Stimulated activated CD8-positive, alpha-beta memory T cell treated with anti-CD3 and anti-CD28 coated beads, Interleukin-15, amount 100 ng/mL, for 4 hours (primary cell): ENCODE results near the gene SDC1.
"Not testable (repeated sequence)": the region's sequence is repeated elsewhere in the genome, so short reads cannot be mapped to it uniquely, and the experiment has no call there.

Experiments used
- DNase-seq, 2 donors: peaks; one replicate each; pipeline ENCODE4 v3.0.0-alpha.2; 2020; ENCODE audit warnings: low read depth in 2 of 2

The SDC1 gene

DNA sequence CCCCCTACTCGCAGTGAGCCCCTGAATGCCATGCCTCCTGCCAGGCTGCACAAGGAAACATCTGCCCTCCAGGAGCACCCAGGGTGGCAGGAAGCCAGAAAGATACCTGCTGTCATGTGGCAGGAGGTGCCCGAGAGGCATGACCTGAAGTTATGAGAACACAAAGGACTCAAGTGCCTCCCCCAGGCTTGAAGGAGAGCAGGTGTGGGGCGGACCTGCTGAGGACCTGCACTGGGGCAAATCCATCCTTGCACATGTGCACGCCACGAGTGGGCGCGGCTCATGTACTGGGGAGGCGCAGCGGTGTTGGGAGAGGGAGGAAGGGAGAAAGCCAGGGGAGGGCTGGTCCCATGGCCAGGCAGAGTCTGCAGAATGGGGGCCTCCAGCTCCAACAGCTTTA is 26.9 kb downstream of the SDC1 start:
- DNase-seq = no peak

DNA sequence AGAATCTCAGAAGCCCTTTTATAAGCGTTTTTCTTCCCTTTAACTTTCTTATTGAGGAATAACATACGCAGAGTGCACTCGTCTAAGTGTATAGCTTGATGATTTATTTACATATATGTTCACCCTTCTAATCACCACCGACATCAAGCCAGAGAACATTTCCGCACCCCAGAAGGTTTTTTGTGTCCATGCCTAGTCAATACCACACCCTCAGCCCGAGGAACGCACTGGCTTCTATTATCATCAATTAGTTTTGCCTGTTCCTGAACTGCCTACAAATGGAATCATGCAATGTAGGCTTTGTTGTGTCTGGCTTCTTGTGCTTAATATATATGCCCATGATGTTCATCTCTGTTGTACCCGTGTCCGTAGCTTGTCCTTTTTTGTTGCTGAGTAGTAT is 27.7 kb downstream of the SDC1 start:
- no peak for DNase-seq

DNA sequence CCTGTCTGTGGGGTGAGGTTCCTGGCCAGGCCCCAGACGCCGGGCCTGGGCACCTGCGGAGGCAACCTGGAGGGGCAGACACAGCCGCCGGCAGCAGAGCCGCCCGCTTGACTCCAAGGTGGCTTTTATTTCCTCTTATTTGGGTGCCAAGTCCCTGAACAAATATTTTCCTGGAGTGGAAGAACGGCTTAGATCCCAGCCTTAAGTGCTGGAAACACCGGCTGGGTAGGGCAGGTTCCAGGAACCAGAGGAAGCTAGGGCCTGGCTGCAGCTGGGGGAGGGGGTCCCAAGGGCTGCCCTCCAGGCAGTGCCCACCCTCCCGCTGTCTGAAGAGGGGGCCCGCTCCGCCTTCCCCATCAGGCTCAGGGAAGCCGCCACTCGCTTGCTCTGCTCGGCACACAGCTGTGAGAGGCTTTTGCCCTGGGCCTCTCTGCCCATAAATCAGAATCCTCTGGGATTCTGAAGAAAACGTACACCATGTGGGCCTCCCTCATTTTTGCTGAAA is 28.2 kb downstream of the SDC1 start:
- no peak for DNase-seq

DNA sequence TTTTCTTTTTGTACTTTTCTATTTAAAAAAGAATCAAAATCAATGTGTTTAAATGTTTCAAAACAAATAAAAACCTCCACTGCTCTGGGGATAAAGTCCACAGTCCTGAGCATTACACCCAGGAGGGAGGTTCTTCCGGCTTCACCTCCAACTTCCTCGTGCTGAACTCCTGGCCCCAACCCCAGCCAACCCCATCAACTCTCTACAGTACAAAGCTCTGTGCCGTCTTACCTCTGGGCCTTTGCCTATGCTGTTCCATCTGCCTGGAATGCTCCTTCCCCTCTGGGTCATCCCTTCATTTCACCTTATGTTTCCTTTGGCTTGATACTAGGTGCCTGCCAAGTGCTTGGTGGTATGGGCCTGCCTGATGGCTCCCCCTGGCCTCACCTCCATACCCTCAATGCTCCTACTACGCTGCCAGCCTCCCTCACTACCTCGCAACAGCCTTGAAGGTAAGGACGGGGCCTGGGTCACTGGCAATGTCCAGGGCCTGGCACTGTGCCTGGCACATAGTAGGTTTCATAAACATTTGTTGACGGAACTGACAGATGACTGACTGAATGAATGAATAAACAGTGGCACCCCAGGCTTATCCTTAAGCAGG is 28.8 kb downstream of the SDC1 start:
- no peak for DNase-seq

DNA sequence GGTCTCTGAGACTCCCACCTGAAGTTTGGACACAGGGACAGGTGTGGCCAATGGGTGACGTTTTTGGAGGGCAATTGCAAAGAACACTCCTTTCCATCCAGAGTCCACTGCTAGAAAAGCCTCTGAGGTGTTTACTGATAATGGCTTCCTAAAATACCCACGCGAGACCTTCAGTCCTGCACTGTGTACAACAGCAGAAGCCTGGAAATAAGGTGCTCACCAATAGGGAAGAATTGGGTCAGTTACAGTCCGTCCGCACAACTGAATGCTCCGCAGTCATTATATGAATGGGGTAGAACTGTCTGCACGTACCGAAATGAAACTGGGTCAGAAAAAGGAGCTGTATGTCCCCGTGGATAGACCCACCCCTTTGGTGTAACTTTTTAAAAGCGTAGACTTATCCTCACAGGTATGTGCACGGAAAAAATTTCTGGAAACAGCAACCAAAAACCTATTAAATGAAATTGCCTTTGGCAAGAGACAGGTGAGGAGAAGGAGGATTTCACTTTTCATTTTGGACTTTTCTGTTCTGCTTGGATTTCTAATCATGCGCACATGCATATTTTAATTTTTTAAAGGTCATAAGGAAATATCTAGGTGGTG is 29.4 kb downstream of the SDC1 start:
- no peak for DNase-seq

DNA sequence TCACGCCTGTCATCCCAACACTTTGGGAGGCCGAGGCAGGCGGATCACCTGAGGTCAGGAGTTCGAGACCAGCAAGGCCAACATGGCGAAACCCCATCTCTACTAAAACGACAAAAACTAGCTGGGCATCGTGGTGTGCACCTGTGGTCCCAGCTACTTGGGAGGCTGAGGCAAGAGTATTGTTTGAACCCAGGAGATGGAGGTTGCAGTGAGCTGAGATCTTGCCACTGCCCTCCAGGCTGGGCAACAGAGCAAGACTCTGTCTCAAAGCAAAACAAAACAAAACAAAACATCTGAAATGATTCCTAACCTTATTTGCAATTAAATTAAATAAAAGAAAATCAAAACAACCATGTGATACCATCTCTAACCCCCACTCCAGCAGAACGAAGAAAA is 29.9 kb downstream of the SDC1 start:
- DNase-seq = not testable (repeated sequence)

DNA sequence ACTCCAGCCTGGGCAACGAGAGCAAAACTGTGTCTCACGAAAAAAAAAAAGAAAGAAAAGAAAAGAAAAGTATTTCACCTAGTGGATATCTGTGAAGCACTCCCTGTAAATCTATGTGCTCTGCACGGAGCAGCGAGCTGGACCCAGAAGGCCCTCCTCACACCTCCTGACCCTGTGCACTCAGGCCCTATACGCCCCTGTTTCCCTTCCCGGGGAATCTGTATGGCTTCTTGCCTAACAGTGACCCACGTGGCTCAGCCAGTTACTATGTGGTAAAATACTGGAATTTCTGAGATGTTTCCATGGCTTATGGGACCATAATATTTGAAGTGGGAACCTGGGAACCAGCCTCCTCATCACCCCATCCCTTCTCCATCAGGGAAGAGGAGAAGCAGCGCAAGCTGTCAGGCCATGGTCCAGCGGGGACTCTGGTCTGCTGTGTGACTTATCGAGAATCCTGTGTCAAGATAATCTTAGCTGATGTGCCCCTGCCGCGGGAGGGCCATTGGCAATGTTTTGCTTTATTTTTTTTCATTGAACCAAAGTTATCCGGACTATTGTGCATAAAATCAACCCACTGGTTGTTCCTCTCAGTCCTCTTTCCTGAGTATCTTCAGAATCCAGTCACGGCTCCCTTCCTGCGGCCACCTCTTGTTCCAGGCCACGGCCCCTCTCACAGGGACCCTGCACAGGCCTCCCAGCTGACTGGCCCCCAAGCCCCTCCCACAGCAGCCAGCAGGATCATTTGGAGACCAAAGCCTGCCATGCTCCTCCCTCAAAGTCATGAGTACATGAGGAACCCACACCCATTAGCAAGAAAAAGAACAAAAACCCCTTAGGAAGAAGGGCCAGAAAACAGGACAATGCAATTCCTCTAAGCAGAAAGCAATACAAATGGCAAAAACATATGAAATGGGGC is 30.6 kb downstream of the SDC1 start:
- DNase-seq = no peak

DNA sequence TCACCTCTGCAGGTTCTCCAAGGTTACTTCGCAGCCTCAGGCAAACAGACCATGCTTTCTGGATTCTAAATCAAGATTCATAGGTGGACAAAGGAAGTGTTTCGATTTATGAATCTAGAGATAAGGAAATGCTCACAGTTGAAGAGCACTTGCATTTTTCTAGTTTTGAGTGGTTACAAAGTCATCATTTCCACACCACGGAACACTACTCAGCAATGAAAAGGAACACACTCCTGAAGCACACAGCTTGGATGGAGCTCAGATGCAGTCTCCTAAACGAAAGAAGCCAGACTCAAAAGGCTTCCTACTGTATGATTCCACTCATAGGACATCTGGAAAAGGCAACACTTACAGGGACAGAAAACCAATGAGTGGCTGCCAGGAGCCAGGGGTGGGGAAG is 31.7 kb downstream of the SDC1 start:
- no peak for DNase-seq

DNA sequence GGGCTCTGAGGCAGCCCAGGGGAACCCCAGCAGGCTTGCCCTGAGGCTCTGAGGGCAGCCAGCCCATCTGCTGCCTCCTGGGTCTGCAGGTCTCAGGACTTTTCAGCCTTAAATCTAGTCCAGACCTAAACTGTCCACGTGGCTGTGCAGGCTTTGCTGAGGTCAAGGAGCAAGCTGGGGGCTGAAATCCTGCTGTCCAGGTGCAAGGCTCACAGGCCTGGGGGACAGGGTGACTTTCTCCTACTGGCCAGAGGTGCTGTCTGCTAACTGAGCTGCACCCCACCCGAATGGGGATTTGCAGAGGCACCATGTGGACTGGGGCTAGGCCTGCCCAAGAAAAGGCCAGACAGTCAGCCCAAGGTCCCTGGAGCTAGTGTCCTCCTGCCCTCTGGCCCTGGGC is 32.1 kb downstream of the SDC1 start:
- no peak for DNase-seq

DNA sequence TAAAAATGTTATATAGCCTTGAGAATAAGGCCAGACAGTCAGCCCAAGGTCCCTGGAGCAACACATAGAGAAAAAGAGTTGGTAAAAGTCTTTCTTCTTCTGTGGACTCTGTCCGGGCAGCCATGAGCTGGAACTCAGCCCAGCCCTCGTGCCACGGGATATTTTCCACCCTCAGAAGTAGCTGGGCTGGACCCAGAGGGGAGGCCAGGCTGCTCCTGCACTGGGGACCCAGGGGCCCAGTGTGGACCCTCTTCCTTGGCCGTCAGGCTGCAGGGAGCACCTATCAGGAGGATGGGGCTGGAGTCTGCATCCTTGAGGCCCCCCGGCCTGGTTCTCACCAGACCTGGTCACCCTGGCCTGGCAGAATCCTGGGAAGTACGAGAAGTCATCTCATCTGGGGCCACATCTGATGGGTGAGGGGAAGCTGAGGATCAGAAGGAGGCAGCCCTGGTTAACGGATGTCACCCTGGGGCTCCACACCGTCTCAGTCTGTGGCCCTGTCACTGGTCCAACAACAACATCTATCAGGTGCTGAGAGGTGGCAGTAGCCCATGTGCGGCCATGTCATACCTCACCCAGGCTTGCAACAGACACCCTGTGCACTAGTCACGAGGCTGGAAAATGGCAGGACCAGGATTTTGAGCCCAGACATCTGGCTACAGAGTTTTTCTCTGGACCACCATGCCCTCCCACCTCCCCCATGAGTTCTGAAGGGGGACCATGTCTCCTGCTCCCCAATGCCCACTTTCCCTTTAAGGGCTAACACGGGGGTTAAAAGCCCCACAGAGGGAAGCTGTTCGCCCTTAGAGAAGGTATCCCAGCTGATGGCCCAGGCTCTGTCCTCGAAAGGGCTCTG is 33.0 kb downstream of the SDC1 start:
- DNase-seq = no peak

DNA sequence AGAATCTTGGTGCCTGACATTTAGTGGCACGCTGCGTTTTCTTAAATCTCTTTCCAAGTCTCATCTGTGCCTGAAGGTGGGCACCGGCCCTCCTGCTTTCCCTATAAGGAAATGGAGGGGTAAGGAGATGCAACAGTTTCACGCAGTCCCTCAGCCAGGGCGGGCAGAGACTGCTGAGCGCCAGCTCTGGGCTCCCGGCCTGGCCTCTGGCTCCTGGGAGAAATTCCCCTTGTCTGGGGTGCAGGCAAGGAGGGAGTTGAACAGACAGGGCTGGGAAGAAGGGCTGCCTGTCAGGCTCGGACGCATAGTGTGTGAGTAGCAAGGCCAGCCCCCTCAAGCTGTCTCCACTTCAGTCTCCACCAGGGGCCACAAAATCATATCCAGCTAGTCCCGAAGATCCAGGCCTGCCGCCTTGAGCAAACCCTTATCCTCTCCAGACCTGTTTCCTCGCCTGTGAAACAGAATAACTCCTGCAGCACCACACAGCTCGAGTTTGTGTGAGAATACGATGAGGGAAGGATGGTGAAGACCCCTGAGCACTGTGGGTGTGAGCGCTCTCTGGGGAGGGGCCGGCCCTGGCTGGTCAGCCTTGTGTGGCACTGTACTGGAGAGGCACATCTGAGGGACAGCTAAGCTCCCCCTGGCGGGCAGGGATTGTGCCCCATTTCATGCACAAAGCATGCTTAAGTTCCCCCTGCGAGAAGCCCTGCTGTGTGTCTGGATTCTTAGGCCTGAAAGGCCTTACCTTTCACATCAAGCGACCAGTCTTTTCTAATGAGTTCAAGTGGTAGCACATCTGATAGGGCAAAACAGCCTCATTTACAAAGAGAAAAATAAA is 33.8 kb downstream of the SDC1 start:
- DNase-seq = no peak

DNA sequence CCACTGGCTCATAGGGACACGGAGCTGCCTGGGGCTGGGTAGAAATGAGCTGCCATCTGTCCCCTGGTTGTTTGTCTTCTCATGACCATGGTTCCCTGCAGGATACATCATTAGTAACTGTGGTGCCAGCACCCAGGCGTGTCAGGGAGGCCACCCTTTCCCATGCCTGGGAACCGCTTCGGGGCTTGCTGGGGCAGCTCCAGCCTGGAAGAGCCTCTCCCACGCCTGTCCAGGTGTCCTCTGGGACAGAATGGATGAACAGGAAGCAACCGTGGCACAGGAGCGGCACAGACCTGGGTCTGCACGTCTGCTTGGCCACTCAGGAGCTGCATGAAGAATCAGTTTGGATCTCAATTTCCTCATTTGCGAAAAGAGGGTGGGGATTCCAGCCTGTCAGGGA is 34.8 kb downstream of the SDC1 start:
- DNase-seq = no peak

DNA sequence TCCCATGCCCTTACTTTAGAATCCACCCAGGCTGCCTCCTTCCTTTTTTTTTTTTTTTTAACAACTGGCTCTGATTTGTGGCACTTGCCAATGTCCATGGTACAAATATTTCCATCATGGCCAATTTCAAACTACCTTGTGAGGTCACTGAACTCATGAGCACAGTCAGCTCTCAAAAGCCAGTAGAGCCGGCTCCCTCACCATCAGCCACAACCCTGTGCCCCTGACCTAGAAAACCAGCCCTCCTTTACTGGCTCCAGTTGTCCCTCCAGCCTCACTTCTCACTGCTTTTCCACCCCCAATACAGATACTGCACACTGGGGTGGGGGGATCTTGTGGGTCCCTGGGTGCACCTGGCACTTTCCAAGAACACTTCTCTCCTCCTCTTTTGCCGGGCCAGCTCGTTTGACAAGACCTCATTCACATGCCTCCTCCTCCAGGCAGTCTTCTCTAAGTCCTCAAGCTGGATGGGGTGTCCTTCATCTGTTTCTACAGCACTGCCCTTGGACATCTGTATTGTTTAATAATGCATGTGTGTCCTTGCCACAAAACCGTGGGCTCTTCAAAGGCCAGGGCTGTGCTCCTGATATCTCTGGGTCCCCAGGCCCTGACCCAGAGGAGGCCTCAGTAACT is 35.5 kb downstream of the SDC1 start:
- DNase-seq = no peak

DNA sequence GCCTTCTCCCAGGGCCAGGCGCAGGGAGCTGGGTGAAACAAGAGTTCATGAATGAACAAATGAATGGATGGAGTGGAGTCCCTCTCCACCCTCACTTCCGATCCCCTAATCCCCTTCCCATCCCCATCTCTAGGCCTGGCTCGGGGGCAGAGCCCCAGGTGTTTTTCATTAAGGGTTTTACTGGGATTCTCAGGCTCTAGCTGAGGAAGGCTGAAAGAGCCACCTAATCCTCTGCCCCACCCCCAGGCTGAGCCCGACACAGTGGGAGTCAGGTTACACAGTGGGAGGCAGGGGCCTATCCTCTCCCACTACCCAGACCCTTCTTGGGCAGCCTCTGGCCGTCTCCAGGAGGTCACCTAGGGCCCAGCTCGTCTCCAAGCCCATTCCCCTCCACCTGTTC is 36.1 kb downstream of the SDC1 start:
- no peak for DNase-seq

DNA sequence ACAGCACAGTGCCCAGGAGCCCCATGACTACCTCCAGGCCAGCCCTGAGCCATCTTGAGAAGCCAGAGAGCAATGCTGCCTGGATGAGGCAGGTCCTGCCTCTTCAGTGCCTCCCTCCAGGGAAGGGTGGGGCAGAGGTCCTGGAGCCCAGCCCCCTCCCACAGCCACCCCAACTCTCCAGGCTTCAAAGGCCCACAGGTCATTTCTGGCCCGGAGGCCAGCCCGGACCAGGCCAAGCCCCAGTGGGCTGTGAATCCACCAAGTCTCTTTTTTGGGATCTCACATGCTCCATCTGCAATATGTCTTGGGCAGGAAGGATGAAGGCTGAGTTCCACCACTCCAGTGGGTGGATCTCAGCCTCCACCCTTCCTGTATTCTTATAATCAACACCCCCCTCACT is 36.7 kb downstream of the SDC1 start:
- no peak for DNase-seq

DNA sequence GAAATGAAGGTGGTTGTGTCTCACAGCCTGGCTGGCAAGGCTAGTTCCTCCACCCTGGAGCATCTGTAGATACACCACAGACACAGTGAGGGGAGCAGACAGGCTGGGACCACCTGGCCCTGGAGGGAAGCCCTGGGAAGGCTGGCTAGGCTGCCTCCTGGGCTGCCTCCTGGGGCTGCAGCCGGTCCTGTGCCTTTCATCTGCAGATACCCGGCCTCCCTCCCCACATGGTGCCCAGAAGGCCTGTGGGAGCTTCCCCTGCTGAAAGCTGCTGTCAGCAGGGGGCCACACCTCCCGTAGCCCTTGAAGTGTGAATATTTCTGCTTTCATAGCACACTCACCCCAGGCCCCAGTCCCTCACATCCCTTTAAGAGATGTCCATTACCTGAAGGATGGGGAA is 37.6 kb downstream of the SDC1 start:
- no peak for DNase-seq

DNA sequence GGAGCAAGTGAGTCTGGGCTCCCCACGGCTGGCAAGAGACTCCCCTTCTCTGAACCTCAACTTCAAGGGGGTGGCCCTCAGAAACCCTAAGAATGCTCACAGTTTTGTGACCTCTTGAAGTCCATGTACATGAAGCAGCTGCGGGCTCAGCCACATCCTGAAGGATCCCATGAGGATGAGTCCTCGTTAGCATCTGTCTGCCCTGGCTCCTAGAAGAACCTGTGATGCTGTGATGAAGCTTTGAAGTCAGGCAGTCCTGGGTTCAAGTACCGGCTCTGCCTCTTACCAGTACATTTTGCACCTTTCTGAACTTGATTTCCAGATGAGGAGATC is 38.1 kb downstream of the SDC1 start:
- DNase-seq = no peak

DNA sequence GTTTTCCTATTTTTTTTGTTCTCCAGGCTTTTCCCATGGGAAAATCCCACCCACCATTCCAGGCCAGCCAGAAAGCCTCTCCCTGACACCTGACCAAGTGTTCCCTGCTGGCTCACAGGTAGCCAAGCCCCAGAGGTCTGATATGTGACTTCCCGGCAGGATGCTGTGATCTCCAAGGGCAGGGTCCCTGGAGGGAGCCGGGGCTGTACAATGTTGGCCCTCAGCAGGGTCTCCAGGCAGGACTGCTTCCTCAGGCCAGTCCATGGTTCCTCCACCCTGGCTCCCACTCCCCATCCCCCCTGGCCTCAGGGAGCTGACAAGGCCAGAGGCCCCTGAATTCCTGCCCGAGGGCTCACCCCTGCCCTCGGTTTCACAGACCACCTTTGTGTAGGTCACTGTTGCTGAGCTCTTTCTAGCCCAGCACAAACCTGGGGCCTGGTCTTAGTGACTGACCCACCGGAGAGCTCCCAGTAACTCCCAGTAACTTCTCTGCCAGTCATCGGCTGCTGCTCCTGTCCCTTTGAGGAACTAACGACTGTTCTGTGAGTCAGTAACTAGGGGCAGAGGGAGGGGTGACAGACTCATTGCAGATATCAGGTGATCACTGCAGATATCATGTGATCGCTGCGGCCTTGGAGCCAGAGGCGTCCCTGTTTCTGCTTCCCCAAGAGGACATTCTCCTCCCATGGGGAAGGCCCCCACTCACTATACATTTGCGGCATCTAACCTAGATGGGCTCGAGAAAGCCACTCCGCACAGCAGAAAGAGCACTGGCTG is 38.7 kb downstream of the SDC1 start:
- no peak for DNase-seq

DNA sequence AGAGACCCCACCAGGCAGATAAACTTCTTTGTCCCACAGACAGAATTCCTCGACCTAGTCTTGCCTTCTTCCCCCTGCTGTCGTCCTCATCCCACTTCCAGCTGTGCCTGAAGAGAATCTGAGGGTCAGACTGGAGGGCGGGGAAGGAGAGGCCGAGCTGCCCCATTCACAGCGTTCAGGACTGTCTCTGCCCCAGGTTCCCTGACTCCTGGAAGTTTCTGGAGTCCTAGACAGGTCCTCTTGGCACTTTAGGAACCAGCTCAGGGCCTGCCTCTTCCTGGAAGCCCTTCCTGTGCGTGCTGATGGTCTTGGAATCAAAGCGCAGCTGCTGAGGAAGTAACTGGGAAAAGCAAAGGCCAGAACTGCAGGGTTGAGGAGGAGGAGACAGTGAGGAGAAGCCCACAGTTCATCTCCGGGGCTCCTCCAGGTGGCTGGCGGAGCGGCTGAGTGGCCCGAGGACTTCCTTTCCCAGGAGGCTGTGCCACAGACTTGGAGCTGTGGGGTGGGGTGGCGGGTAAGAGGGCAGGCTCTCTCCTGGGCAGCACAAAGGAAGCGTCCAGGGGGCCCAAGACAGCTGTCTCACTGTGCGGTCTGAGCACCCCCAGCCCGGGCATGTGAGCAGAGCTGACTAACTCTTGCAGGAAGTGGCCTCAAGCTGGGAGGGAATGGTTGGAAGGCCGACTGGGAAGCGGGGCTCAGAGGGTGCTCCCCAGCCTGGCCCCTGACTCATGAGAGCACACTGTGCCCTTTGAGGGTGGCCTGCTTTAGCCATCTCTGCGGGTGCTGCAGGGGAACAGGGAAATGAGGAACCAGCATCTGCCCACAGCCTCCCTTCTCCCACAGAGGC is 39.5 kb downstream of the SDC1 start:
- no peak for DNase-seq
